Ascending aorta (tissue), 2 donors: ENCODE results near the gene PHKA2. TPM values are rescaled to one million over a fixed set of nuclear protein-coding genes. Genes with fewer than 3 reads are reported as not detected.
A peak's percentile ranks its signal among the peaks of the same experiment; 100 is the strongest.

Experiments used
- DNase-seq, 2 donors: peaks; one replicate each; pipeline ENCODE4 v3.0.0-alpha.2; 2019; ENCODE audit warnings: low spot score in 2 of 2
- H3K27ac ChIP-seq, 2 donors: fragments of 200-600 bp; sonication (generic); one replicate each; pipeline ENCODE4 v1.5.1; 2016 to 2017; ENCODE audit warnings: mild to moderate bottlenecking in 1 of 2
- H3K27me3 ChIP-seq: fragments of 200-600 bp; sonication (generic); one replicate; pipeline ENCODE4 v1.5.1; 2017
- H3K36me3 ChIP-seq, 2 donors: fragments of 200-600 bp; sonication (generic); one replicate each; pipeline ENCODE4 v1.5.1; 2016
- H3K4me1 ChIP-seq, 2 donors: fragments of 200-600 bp; sonication (generic); one replicate each; pipeline ENCODE4 v1.5.1; 2016 to 2017; ENCODE audit warnings: mild to moderate bottlenecking in 1 of 2
- H3K4me3 ChIP-seq, 2 donors: fragments of 200-600 bp; sonication (generic); one replicate each; pipeline ENCODE4 v1.5.1; 2016 to 2017; ENCODE audit warnings: mild to moderate bottlenecking in 1 of 2
- H3K9me3 ChIP-seq, 2 donors: fragments of 200-600 bp; sonication (generic); one replicate each; pipeline ENCODE4 v1.5.1; 2016
- CTCF ChIP-seq, 3 experiments: fragments of 200-600 bp in 2 of 3; fragments of 450-650 bp in 1 of 3; sonication (generic) in 2 of 3; IDR thresholded peaks; one replicate each; pipeline ENCODE4 v1.5.1; 2016 to 2019; ENCODE audit warnings: antibody characterized with exemption in 3 of 3, mild to moderate bottlenecking in 1 of 3, moderate library complexity in 1 of 3
- intact Hi-C: fragments of 100-400 bp; cut with DNase I; formaldehyde crosslinking; loops from one replicate; pipeline ENCODE4 v1.15.1; 2023
- total RNA-seq: library from RNA; depleted of rRNA; stranded (reverse); fragments of >200 nt; gene quantifications from one replicate; pipeline ENCODE4 v1.1.0, GENCODE V29; 2016

Gene PHKA2
- total RNA-seq, 1 donor from 2014 or later, result 16.0 TPM

GRCh38 chrX:18886344-18887161, 97.4 kb downstream of the PHKA2 start:
- peak overlapping the region; percentile 34 to 56 for H3K4me3 ChIP-seq
- peaks cover 7 to 22% of the 10 kb centered on the region in 2 donors for H3K4me1 ChIP-seq
- peak overlapping the region; percentile 92 to 97 for H3K27ac ChIP-seq
- no peaks in the 10 kb centered on the region for H3K27me3 ChIP-seq
- no peaks in the 10 kb centered on the region for H3K9me3 ChIP-seq
- intact Hi-C loops, result loop anchor here (2.0 kb wide), 4 partner anchors 54 to 462 kb away; partner anchors contain the start of gene CDKL5
- H3K36me3 ChIP-seq, result no peaks in the 10 kb centered on the region
- peak; percentile 63 to 66 (median 65) for TF ChIP-seq CTCF (IDR thresholded peaks at IDR 0.05)
- peak; percentile 60 to 91 for DNase-seq

- peaks cover 7 to 22% of the 10 kb centered on the region in 2 donors for H3K4me1 ChIP-seq
- H3K9me3 ChIP-seq, result no peaks in the 10 kb centered on the region
- H3K36me3 ChIP-seq, result no peaks in the 10 kb centered on the region
- no peak for DNase-seq
- H3K27ac ChIP-seq, result peak overlapping the region; percentile 92 to 97
- no peaks in the 10 kb centered on the region for H3K27me3 ChIP-seq
- intact Hi-C loops, result loop anchor here (2.0 kb wide), 4 partner anchors 53 to 461 kb away; partner anchors contain the start of gene CDKL5
- no peak for TF ChIP-seq CTCF (IDR thresholded peaks at IDR 0.05)
- peak overlapping the region; percentile 34 to 56 for H3K4me3 ChIP-seq
Measured at GRCh38 chrX:18886005-18886343, 97.9 kb downstream of the PHKA2 start.

GRCh38 chrX:18885328-18886004, 98.4 kb downstream of the PHKA2 start:
- Histone ChIP-seq H3K9me3 (no peaks in the 10 kb centered on the region), H3K27me3 (no peaks in the 10 kb centered on the region), H3K27ac (peak overlapping the region; percentile 92 to 97), H3K36me3 (no peaks in the 10 kb centered on the region), H3K4me3 (peak overlapping the region; percentile 34 to 56), H3K4me1 (peaks cover 7 to 22% of the 10 kb centered on the region in 2 donors)
- DNase-seq, result peak in 1 of 2 donors; percentile 79
- intact Hi-C loops, result loop anchor here (2.0 kb wide), 4 partner anchors 53 to 461 kb away; partner anchors contain the start of gene CDKL5
- TF ChIP-seq CTCF (IDR thresholded peaks at IDR 0.05), result peak in 1 of 3 experiments; percentile 9

GRCh38 chrX:18884916-18885315, 99.0 kb downstream of the PHKA2 start:
- Histone ChIP-seq H3K4me1 (peaks cover 7 to 22% of the 10 kb centered on the region in 2 donors), H3K4me3 (no peak overlapping the region), H3K36me3 (no peaks in the 10 kb centered on the region), H3K27me3 (no peaks in the 10 kb centered on the region), H3K27ac (peak overlapping the region; percentile 92 to 97), H3K9me3 (no peaks in the 10 kb centered on the region)
- TF ChIP-seq CTCF (IDR thresholded peaks at IDR 0.05), result no peak
- intact Hi-C loops, result no loop called here
- no peak for DNase-seq

GRCh38 chrX:18883961-18884765, 99.8 kb downstream of the PHKA2 start:
- Histone ChIP-seq H3K4me1 (peaks cover 7 to 22% of the 10 kb centered on the region in 2 donors), H3K9me3 (no peaks in the 10 kb centered on the region), H3K4me3 (no peak overlapping the region), H3K27me3 (no peaks in the 10 kb centered on the region), H3K36me3 (no peaks in the 10 kb centered on the region), H3K27ac (peak overlapping the region; percentile 92 to 97)
- TF ChIP-seq CTCF (IDR thresholded peaks at IDR 0.05), result no peak
- intact Hi-C loops, result no loop called here
- DNase-seq, result no peak
